ENCODE data around the gene PPFIA3.

Gene PPFIA3

GRCh38 chr19:49110567-49110966, 8.8 kb upstream of the PPFIA3 start:
- H3K4me2 ChIP-seq = no peak overlapping the region
- H3K27ac ChIP-seq = no peak overlapping the region
- no peak for TF ChIP-seq CTCF (conservative IDR thresholded peaks at IDR 0.05; ENCODE audit: low read depth, low read length)

GRCh38 chr19:49111218-49111998, 7.9 kb upstream of the PPFIA3 start:
- no peak overlapping the region for H3K4me2 ChIP-seq
- no peak overlapping the region for H3K9ac ChIP-seq
- H3K27ac ChIP-seq = no peak overlapping the region
- no peaks in the 10 kb centered on the region for H3K36me3 ChIP-seq (ENCODE audit: insufficient read depth)
- no peak overlapping the region for H2AFZ ChIP-seq (ENCODE audit: low read depth)
- H3K79me2 ChIP-seq (ENCODE audit: insufficient read depth, low read depth) = no peaks in the 10 kb centered on the region
- peaks cover 10% of the 10 kb centered on the region for H3K4me1 ChIP-seq (ENCODE audit: low read depth, poor library complexity, severe bottlenecking)
- no peak overlapping the region for H3K4me3 ChIP-seq (IDR thresholded peaks at IDR 0.05; ENCODE audit: insufficient read depth, low read depth, low read length)
- no peaks in the 10 kb centered on the region for H4K20me1 ChIP-seq (ENCODE audit: insufficient read depth)
- H3K27me3 ChIP-seq (ENCODE audit: insufficient read depth, low read depth) = no peaks in the 10 kb centered on the region
- TF ChIP-seq CTCF (conservative IDR thresholded peaks at IDR 0.05; ENCODE audit: low read depth, low read length) = no peak

More at GRCh38 chr19:49110567-49110966, 8.8 kb upstream of the PPFIA3 start:
- Histone ChIP-seq H3K27me3 (ENCODE audit: insufficient read depth, low read depth) (no peaks in the 10 kb centered on the region), H3K4me1 (ENCODE audit: low read depth, poor library complexity, severe bottlenecking) (peaks cover 10% of the 10 kb centered on the region), H4K20me1 (ENCODE audit: insufficient read depth) (no peaks in the 10 kb centered on the region), H2AFZ (ENCODE audit: low read depth) (no peak overlapping the region), H3K4me3 (IDR thresholded peaks at IDR 0.05; ENCODE audit: insufficient read depth, low read depth, low read length) (no peak overlapping the region), H3K36me3 (ENCODE audit: insufficient read depth) (no peaks in the 10 kb centered on the region; the same call in 1 of the 2 replicates), H3K79me2 (ENCODE audit: insufficient read depth, low read depth) (no peaks in the 10 kb centered on the region), H3K9ac (no peak overlapping the region)

DNA sequence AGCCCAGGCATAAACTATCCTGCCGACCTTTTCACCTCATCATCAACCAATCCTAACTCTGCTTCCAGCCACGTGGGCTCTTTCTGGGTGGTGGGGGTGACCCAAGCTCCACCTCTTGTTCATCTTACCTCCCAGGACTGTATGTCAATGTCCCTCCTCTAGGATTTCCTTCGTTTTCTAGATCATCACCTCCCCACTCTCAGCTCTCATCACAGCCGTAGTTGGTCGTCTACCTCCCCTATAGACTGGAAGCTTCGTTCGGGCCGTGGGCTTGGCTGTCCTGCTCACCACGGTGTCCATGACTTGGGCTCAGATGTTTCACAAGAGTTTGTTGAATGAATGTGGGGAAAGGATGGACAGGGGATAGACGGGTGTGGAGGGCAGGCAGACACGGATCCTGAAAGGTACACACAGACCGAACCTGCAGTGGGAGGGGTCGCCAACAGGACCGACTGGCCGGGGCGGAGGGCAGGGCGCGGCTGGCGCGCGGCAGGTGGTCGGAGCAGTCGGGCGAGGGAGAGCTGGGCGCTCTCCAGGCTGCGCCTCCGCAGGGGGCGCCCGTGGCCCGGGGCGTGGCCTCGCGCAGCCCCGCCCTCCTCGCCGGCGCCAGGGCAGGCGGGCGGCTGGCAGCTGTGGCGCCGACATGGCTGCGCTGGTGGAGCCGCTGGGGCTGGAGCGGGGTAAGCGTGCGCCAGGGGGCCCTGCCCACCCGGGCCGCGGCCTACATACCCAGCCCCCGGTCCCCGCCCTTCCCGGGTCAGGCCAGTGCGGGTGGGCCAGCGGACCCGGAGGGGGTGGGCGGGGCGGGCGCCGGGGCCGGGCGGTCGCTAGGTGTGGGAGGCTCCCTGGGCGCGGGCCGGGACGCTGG, 5.3 kb upstream of the PPFIA3 start, which contains the start of gene LIN7B:
TSS of gene LIN7B (plus strand) at position 609 of the 868 bp plus-strand sequence. CDS start at position 644, 35 bp downstream.
- Histone ChIP-seq H4K20me1 (ENCODE audit: insufficient read depth) (no peaks in the 10 kb centered on the region), H3K4me1 (ENCODE audit: low read depth, poor library complexity, severe bottlenecking) (peaks cover 18% of the 10 kb centered on the region), H3K36me3 (ENCODE audit: insufficient read depth) (no peaks in the 10 kb centered on the region), H3K4me3 (IDR thresholded peaks at IDR 0.05; ENCODE audit: insufficient read depth, low read depth, low read length) (no peak within 1 kb of the TSS), H3K27ac (no peak within 1 kb of the TSS), H2AFZ (ENCODE audit: low read depth) (peak within 1 kb of the TSS; percentile 99), H3K79me2 (ENCODE audit: insufficient read depth, low read depth) (no peaks in the 10 kb centered on the region), H3K9ac (no peak within 1 kb of the TSS), H3K27me3 (ENCODE audit: insufficient read depth, low read depth) (no peaks in the 10 kb centered on the region), H3K4me2 (peak within 1 kb of the TSS; percentile 99)
- peak; percentile 46; the same call in 1 of the 2 replicates for TF ChIP-seq CTCF (conservative IDR thresholded peaks at IDR 0.05; ENCODE audit: low read depth, low read length)

GRCh38 chr19:49114630-49115363, 4.5 kb upstream of the PPFIA3 start:
- no peak overlapping the region for H3K4me3 ChIP-seq (IDR thresholded peaks at IDR 0.05; ENCODE audit: insufficient read depth, low read depth, low read length)
- no peaks in the 10 kb centered on the region for H3K36me3 ChIP-seq (ENCODE audit: insufficient read depth)
- peaks cover 3% of the 10 kb centered on the region for H3K27me3 ChIP-seq (ENCODE audit: insufficient read depth, low read depth)
- no peak overlapping the region for H3K9ac ChIP-seq
- H3K27ac ChIP-seq = no peak overlapping the region
- 0 out of 2 replicates have a peak overlapping the region, but pooled peaks have one; percentile 49 for H3K4me2 ChIP-seq
- no peaks in the 10 kb centered on the region for H4K20me1 ChIP-seq (ENCODE audit: insufficient read depth)
- no peaks in the 10 kb centered on the region for H3K79me2 ChIP-seq (ENCODE audit: insufficient read depth, low read depth)
- no peak for TF ChIP-seq CTCF (conservative IDR thresholded peaks at IDR 0.05; ENCODE audit: low read depth, low read length)
- H3K4me1 ChIP-seq (ENCODE audit: low read depth, poor library complexity, severe bottlenecking) = peaks cover 18% of the 10 kb centered on the region
- peak overlapping the region; percentile 99 for H2AFZ ChIP-seq (ENCODE audit: low read depth)
